ENCODE data around the gene NFYB. TPM values are rescaled to one million over a fixed set of nuclear protein-coding genes. Genes with fewer than 3 reads are reported as not detected.

The NFYB gene
- polyA plus RNA-seq, 1 experiment, result 23.3 TPM

- H3K4me3 ChIP-seq (ENCODE audit: low read depth, low read length), result no peak overlapping the region
- no peak for DNase-seq (ENCODE audit: low read depth)
- CTCF ChIA-PET, result interaction anchor here (1.3 to 2.7 kb wide), 2 partner anchors 8 to 14 kb away, joined by 3 to 31 read pairs; no protein-coding TSS in a partner anchor
- no peaks in the 10 kb centered on the region for H3K36me3 ChIP-seq (ENCODE audit: control insufficient read depth, insufficient read depth, low read length)
- H3K27me3 ChIP-seq (ENCODE audit: control insufficient read depth, insufficient read depth, low read length), result no peaks in the 10 kb centered on the region
- POLR2A ChIA-PET, result no interaction called here
- TF ChIP-seq, protein P1, sequence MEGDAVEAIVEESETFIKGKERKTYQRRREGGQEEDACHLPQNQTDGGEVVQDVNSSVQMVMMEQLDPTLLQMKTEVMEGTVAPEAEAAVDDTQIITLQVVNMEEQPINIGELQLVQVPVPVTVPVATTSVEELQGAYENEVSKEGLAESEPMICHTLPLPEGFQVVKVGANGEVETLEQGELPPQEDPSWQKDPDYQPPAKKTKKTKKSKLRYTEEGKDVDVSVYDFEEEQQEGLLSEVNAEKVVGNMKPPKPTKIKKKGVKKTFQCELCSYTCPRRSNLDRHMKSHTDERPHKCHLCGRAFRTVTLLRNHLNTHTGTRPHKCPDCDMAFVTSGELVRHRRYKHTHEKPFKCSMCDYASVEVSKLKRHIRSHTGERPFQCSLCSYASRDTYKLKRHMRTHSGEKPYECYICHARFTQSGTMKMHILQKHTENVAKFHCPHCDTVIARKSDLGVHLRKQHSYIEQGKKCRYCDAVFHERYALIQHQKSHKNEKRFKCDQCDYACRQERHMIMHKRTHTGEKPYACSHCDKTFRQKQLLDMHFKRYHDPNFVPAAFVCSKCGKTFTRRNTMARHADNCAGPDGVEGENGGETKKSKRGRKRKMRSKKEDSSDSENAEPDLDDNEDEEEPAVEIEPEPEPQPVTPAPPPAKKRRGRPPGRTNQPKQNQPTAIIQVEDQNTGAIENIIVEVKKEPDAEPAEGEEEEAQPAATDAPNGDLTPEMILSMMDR (IDR thresholded peaks at IDR 0.05; ENCODE audit: insufficient read depth, low read depth, low read length), result no peak
These were observed 31.0 kb downstream of the NFYB start for GRCh38 chr12:104106965-104107364.

GRCh38 chr12:104105461-104105860, 32.5 kb downstream of the NFYB start:
- no peaks in the 10 kb centered on the region for H3K27me3 ChIP-seq (ENCODE audit: control insufficient read depth, insufficient read depth, low read length)
- H3K36me3 ChIP-seq (ENCODE audit: control insufficient read depth, insufficient read depth, low read length), result no peaks in the 10 kb centered on the region
- ChIA-PET CTCF (no interaction called here), POLR2A (no interaction called here)
- TF ChIP-seq, protein P1 (IDR thresholded peaks at IDR 0.05; ENCODE audit: insufficient read depth, low read depth, low read length), result no peak
- no peak for DNase-seq (ENCODE audit: low read depth)
- no peak overlapping the region for H3K4me3 ChIP-seq (ENCODE audit: low read depth, low read length)

GRCh38 chr12:104097954-104098353, 40.1 kb downstream of the NFYB start:
- ChIA-PET POLR2A (no interaction called here), CTCF (interaction anchor here (0.7 to 5.0 kb wide), 3 partner anchors 11 to 327 kb away, joined by 3 to 31 read pairs (median 4); no protein-coding TSS in a partner anchor)
- no peak overlapping the region for H3K4me3 ChIP-seq (ENCODE audit: low read depth, low read length)
- H3K27me3 ChIP-seq (ENCODE audit: control insufficient read depth, insufficient read depth, low read length), result no peaks in the 10 kb centered on the region
- TF ChIP-seq, protein P1 (IDR thresholded peaks at IDR 0.05; ENCODE audit: insufficient read depth, low read depth, low read length), result no peak
- H3K36me3 ChIP-seq (ENCODE audit: control insufficient read depth, insufficient read depth, low read length), result 0 out of 2 replicates have a peak, but pooled peaks cover 2% of the 10 kb centered on the region
- no peak for DNase-seq (ENCODE audit: low read depth)

DNA sequence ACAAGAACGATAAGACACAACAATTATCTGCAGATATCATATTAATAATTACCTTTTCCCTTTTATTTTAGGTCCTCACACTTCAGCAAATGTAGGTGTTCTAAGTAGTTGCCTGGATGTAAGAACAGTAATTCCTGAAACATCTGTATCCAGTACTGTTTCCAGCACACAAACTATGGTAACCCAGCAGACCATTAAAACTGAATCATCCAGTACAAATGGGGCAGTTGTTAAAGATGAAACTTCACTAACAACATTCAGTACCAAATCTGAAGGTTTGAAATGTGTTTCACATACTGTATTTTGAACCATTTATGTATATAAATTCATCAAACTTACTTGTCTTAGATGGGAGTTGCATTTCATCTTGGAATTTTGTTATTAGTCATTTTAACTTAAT, 42.7 kb downstream of the NFYB start:
- ChIA-PET POLR2A (no interaction called here), CTCF (no interaction called here)
- H3K27me3 ChIP-seq (ENCODE audit: control insufficient read depth, insufficient read depth, low read length), result no peaks in the 10 kb centered on the region
- TF ChIP-seq, protein P1 (IDR thresholded peaks at IDR 0.05; ENCODE audit: insufficient read depth, low read depth, low read length), result no peak
- no peak overlapping the region for H3K4me3 ChIP-seq (ENCODE audit: low read depth, low read length)
- peaks cover 6% of the 10 kb centered on the region; the same call in 1 of the 2 replicates for H3K36me3 ChIP-seq (ENCODE audit: control insufficient read depth, insufficient read depth, low read length)
- DNase-seq (ENCODE audit: low read depth), result no peak

DNA sequence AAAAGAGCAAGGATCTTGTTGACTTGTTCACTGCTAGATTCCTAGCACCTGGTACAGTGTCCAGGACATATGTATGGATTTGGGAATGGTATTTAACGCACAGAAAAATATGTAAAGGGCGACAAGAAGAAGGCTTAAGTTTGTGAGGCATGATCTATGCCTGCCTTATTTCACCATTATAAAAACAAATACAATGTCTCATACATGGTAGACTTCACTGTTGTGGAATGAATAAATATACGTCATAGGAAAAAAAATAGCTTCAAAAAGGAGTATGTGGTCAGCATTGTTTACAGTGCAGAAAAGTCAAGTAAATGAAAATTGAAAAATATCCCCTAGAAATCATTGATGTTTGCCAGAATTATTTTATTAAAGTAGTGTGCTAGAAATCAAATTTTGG, 43.7 kb downstream of the NFYB start:
- TF ChIP-seq, protein P1 (IDR thresholded peaks at IDR 0.05; ENCODE audit: insufficient read depth, low read depth, low read length), result no peak
- DNase-seq (ENCODE audit: low read depth), result no peak

More for the DNA sequence above, 43.7 kb downstream of the NFYB start:
- ChIA-PET CTCF (no interaction called here), POLR2A (no interaction called here)
- Histone ChIP-seq H3K27me3 (ENCODE audit: control insufficient read depth, insufficient read depth, low read length) (no peaks in the 10 kb centered on the region), H3K4me3 (ENCODE audit: low read depth, low read length) (no peak overlapping the region), H3K36me3 (ENCODE audit: control insufficient read depth, insufficient read depth, low read length) (peaks cover 6% of the 10 kb centered on the region; the same call in 1 of the 2 replicates)

Measured in BJ (cell line).